Measurements from ENCODE around the gene RPTOR. TPM values are rescaled to one million over a fixed set of nuclear protein-coding genes. Genes with fewer than 3 reads are reported as not detected.

The RPTOR gene
- total RNA-seq, 4 donors from 2014 or later: 34.1 to 65.8 (median 43.6) TPM

- Histone ChIP-seq H3K9me3 (no peaks in the 10 kb centered on the region), H3K27ac (replicated peaks in 1 of 4) (no peak overlapping the region), H3K4me3 (no peak overlapping the region), H3K36me3 (peaks cover 0 to 14% (median 7%) of the 10 kb centered on the region in 4 donors), H3K4me1 (peaks cover 6 to 21% (median 12%) of the 10 kb centered on the region in 4 donors), H3K27me3 (no peaks in the 10 kb centered on the region)
- intact Hi-C loops (cut with DNase I): no loop called here
- WGBS: 81% methylated on average over 7 of the region's 7 CpGs
- TF ChIP-seq POLR2A (IDR thresholded peaks at IDR 0.05; ENCODE audit: low read depth) (no peak), CTCF (IDR thresholded peaks at IDR 0.05) (no peak), EP300 (IDR thresholded peaks at IDR 0.05) (no peak), POLR2AphosphoS5 (IDR thresholded peaks at IDR 0.05) (no peak)
- DNase-seq (ENCODE audit: extremely low spot score): no peak
Observed at GRCh38 chr17:80729016-80729415, 184.4 kb downstream of the RPTOR start.

DNA sequence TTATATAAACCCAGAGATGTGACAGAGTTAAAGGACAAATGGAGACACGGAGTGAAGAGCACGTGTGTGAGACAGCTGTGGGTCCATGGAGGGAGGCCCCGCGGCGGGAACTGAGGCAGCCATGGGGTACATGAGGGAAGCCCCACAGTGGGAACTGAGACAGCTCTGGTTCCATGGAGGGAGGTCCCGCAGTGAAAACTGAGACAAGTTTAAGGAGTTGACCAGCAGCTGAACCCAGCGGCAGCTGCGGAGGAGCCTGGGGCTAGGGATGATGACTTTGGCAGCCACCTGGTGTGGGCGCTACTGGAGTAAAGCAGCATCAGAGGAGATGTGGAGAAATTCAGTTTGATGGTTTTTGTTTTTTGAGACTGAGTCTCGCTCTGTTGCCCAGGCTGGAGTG lies 185.1 kb downstream of the RPTOR start:
- WGBS: 82% methylated on average over 10 of the region's 10 CpGs
- no peaks in the 10 kb centered on the region for H3K27me3 ChIP-seq
- peaks cover 0 to 20% (median 9%) of the 10 kb centered on the region in 4 donors for H3K36me3 ChIP-seq
- no peaks in the 10 kb centered on the region for H3K9me3 ChIP-seq
- no peak overlapping the region for H3K4me3 ChIP-seq
- no peak overlapping the region for H3K27ac ChIP-seq (replicated peaks in 1 of 4)
- peaks cover 6 to 17% (median 9%) of the 10 kb centered on the region in 4 donors for H3K4me1 ChIP-seq
- intact Hi-C loops (cut with DNase I): no loop called here
- TF ChIP-seq CTCF (IDR thresholded peaks at IDR 0.05) (no peak), POLR2AphosphoS5 (IDR thresholded peaks at IDR 0.05) (no peak), EP300 (IDR thresholded peaks at IDR 0.05) (no peak), POLR2A (IDR thresholded peaks at IDR 0.05; ENCODE audit: low read depth) (no peak)
- DNase-seq (ENCODE audit: extremely low spot score): no peak

GRCh38 chr17:80730739-80731138 lies 186.1 kb downstream of the RPTOR start:
- no peak for TF ChIP-seq CTCF (IDR thresholded peaks at IDR 0.05)
- TF ChIP-seq POLR2AphosphoS5 (IDR thresholded peaks at IDR 0.05): no peak
- no peak for TF ChIP-seq EP300 (IDR thresholded peaks at IDR 0.05)
- no peak for TF ChIP-seq POLR2A (IDR thresholded peaks at IDR 0.05; ENCODE audit: low read depth)
- DNase-seq (ENCODE audit: extremely low spot score): no peak
- no peaks in the 10 kb centered on the region for H3K9me3 ChIP-seq
- H3K27me3 ChIP-seq: no peaks in the 10 kb centered on the region
- no peak overlapping the region for H3K27ac ChIP-seq (replicated peaks in 1 of 4)
- H3K4me3 ChIP-seq: no peak overlapping the region
- H3K36me3 ChIP-seq: peaks cover 0 to 20% (median 9%) of the 10 kb centered on the region in 4 donors
- intact Hi-C loops (cut with DNase I): no loop called here
- WGBS: 97% methylated on average over 6 of the region's 6 CpGs
- H3K4me1 ChIP-seq: peaks cover 0 to 7% (median 0%) of the 10 kb centered on the region in 4 donors

- 88% methylated on average over 7 of the region's 7 CpGs for WGBS
- TF ChIP-seq EP300 (IDR thresholded peaks at IDR 0.05): no peak
- TF ChIP-seq CTCF (IDR thresholded peaks at IDR 0.05): no peak
- TF ChIP-seq POLR2A (IDR thresholded peaks at IDR 0.05; ENCODE audit: low read depth): no peak
- no peak for TF ChIP-seq POLR2AphosphoS5 (IDR thresholded peaks at IDR 0.05)
Observed at GRCh38 chr17:80731323-80731722, 186.7 kb downstream of the RPTOR start.

GRCh38 chr17:80732268-80732667 lies 187.6 kb downstream of the RPTOR start:
- Histone ChIP-seq H3K4me3 (no peak overlapping the region), H3K27ac (replicated peaks in 1 of 4) (no peak overlapping the region), H3K9me3 (no peaks in the 10 kb centered on the region), H3K4me1 (no peaks in the 10 kb centered on the region), H3K36me3 (peaks cover 0 to 20% (median 9%) of the 10 kb centered on the region in 4 donors), H3K27me3 (no peaks in the 10 kb centered on the region)
- no peak for TF ChIP-seq EP300 (IDR thresholded peaks at IDR 0.05)
- no peak for TF ChIP-seq POLR2AphosphoS5 (IDR thresholded peaks at IDR 0.05)
- TF ChIP-seq CTCF (IDR thresholded peaks at IDR 0.05): no peak
- WGBS: 90% methylated on average over 7 of the region's 7 CpGs
- no peak for DNase-seq (ENCODE audit: extremely low spot score)
- intact Hi-C loops (cut with DNase I): no loop called here

More at GRCh38 chr17:80731323-80731722, 186.7 kb downstream of the RPTOR start:
- DNase-seq (ENCODE audit: extremely low spot score): no peak
- Histone ChIP-seq H3K4me1 (peaks cover 0 to 1% (median 0%) of the 10 kb centered on the region in 4 donors), H3K36me3 (peaks cover 0 to 20% (median 9%) of the 10 kb centered on the region in 4 donors), H3K27ac (replicated peaks in 1 of 4) (no peak overlapping the region), H3K27me3 (no peaks in the 10 kb centered on the region), H3K9me3 (no peaks in the 10 kb centered on the region), H3K4me3 (no peak overlapping the region)
- intact Hi-C loops (cut with DNase I): no loop called here

All from esophagus muscularis mucosa (tissue), 4 donors.